CD4-positive, alpha-beta T cell (primary cell): ENCODE data around the gene SLC44A5. TPM values are rescaled to one million over a fixed set of nuclear protein-coding genes. Genes with fewer than 3 reads are reported as not detected.
"Not testable (repeated sequence)": the region's sequence is repeated elsewhere in the genome, so short reads cannot be mapped to it uniquely, and the experiment has no call there.

Experiments used
- ATAC-seq: fragments of 200-7000 bp; cut with Tn5 transposase; one replicate; pipeline ENCODE4 v1.10.0; 2022; ENCODE audit warnings: mild to moderate bottlenecking; ENCODE audit not compliant: poor library complexity
- CTCF ChIA-PET: fragments of 350-600 bp; sonication (Branson Sonifier 250); formaldehyde crosslinking; loops from one replicate; lab custom pipeline; 2021; ENCODE audit warnings: antibody characterized with exemption, inconsistent platforms; lab: Charles Lee
- POLR2A ChIA-PET: fragments of 350-600 bp; sonication (Branson Sonifier 250); formaldehyde crosslinking; loops from one replicate; lab custom pipeline; 2021; ENCODE audit warnings: antibody characterized with exemption, inconsistent platforms; lab: Charles Lee
- DNase-seq, 14 experiments: peaks; one replicate each; pipeline ENCODE4 v3.0.0-alpha.2; 2013 to 2020; ENCODE audit warnings: mixed read lengths in 2 of 14
- H3K27ac ChIP-seq, 2 donors: one replicate each; pipeline versions ENCODE4 v1.5.1 to v1.7.0; 2013; ENCODE audit warnings: low read length in 2 of 2, low read depth in 1 of 2, mild to moderate bottlenecking in 1 of 2
- H3K27me3 ChIP-seq, 2 experiments: 1 replicate in 1 of 2; 2 replicates in 1 of 2; pipeline versions ENCODE4 v1.6.1 to v1.7.0; 2013; ENCODE audit warnings: low read length in 2 of 2, control low read depth in 1 of 2, mild to moderate bottlenecking in 1 of 2, moderate library complexity in 1 of 2; ENCODE audit not compliant: insufficient read depth in 2 of 2, control insufficient read depth in 1 of 2
- H3K36me3 ChIP-seq: one replicate; pipeline ENCODE4 v1.6.1; 2013; ENCODE audit warnings: low read length, control low read depth; ENCODE audit not compliant: insufficient read depth
- H3K4me1 ChIP-seq: one replicate; pipeline ENCODE4 v1.6.1; 2013; ENCODE audit warnings: low read length, control low read depth; ENCODE audit not compliant: insufficient read depth
- H3K4me3 ChIP-seq: one replicate; pipeline ENCODE4 v1.5.1; 2013; ENCODE audit warnings: mild to moderate bottlenecking, low read length, moderate library complexity
- H3K9me3 ChIP-seq, 2 experiments: 1 replicate in 1 of 2; 2 replicates in 1 of 2; pipeline versions ENCODE4 v1.6.1 to v1.7.0; 2013; ENCODE audit warnings: low read length in 2 of 2, mild to moderate bottlenecking in 2 of 2, control low read depth in 1 of 2, moderate library complexity in 1 of 2; ENCODE audit not compliant: control insufficient read depth in 1 of 2, insufficient read depth in 1 of 2
- H3K27ac Mint-ChIP-seq: one replicate; pipeline ENCODE4 v1.8.0; 2020; ENCODE audit warnings: mixed read lengths
- H3K27me3 Mint-ChIP-seq: one replicate; pipeline ENCODE4 v1.8.0; 2021; ENCODE audit warnings: mixed read lengths
- H3K36me3 Mint-ChIP-seq: one replicate; pipeline ENCODE4 v1.8.0; 2021; ENCODE audit warnings: low read depth, mixed read lengths
- H3K4me1 Mint-ChIP-seq: one replicate; pipeline ENCODE4 v1.8.0; 2021; ENCODE audit warnings: low read depth, mixed read lengths
- H3K4me3 Mint-ChIP-seq: one replicate; pipeline ENCODE4 v1.8.0; 2020; ENCODE audit warnings: mild to moderate bottlenecking, mixed read lengths
- H3K9me3 Mint-ChIP-seq: one replicate; pipeline ENCODE4 v1.8.0; 2020; ENCODE audit warnings: mixed read lengths
- intact Hi-C, 2 experiments: fragments of 100-400 bp; cut with DNase I in 1 of 2; cut with micrococcal nuclease in 1 of 2; formaldehyde crosslinking; loops; one replicate each; pipeline versions ENCODE4 v1.15.1 to v1.9.0; 2023 to 2025; cut with DNase I, micrococcal nuclease
- polyA plus RNA-seq, 2 donors: library from polyadenylated mRNA; unstranded; fragments of 120-200 nt; gene quantifications; one replicate each; pipeline ENCODE4 v1.2.1, GENCODE V29; 2013
- total RNA-seq, 174 experiments: library from RNA in 2 of 174; stranded (reverse) in 2 of 174; gene quantifications; one replicate each; pipeline ENCODE4 v1.2.3 and lab custom pipeline; 2021 to 2026
- TF ChIP-seq, protein P1 (sequence below): fragments of 200-600 bp; IDR thresholded peaks from one replicate; pipeline ENCODE4 v1.8.0; 2022; ENCODE audit warnings: antibody characterized with exemption, mild to moderate bottlenecking

Gene SLC44A5
- total RNA-seq (not detected), total RNA-seq (lab: John Stamatoyannopoulos, UW) (0 to 12.5 (median 0.52) reads per million in 172 experiments)
- 2.1 TPM for polyA plus RNA-seq (2013, experiment 1 of 2)
- 0.61 TPM for polyA plus RNA-seq (2013, experiment 2 of 2)

DNA sequence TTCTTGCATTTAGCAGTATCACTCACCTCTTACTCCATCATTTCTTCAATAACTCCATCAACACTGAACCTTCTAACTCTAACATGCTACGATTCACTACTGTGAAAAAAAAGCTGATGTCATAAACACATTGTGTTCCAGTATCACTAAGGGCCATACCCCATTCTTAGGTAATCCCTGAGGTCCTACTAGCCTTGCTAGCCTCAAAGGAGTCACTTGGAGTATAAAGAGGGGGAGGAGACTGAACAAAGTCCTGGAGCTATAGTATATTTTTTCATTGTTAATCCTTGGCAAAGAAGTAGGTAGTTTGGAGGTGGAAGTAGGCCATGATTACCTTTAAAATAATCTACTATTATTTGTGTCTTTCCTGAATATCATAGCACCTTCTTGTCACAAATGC is at the start of gene SLC44A5:
Gene SLC44A5 (minus strand): TSS at position 101 of the 400 bp plus-strand sequence. CDS start 69,667 bp downstream, outside the sequence.
- CTCF ChIA-PET: no interaction called here
- Mint-ChIP-seq H3K4me1 (peaks cover 13% of the 10 kb centered on the region), H3K9me3 (peaks cover 4% of the 10 kb centered on the region), H3K27ac (no peak within 1 kb of the TSS), H3K4me3 (no peak within 1 kb of the TSS), H3K27me3 (peaks cover 80% of the 10 kb centered on the region), H3K36me3 (no peaks in the 10 kb centered on the region)
- intact Hi-C loops: no loop called here
- TF ChIP-seq, protein P1, sequence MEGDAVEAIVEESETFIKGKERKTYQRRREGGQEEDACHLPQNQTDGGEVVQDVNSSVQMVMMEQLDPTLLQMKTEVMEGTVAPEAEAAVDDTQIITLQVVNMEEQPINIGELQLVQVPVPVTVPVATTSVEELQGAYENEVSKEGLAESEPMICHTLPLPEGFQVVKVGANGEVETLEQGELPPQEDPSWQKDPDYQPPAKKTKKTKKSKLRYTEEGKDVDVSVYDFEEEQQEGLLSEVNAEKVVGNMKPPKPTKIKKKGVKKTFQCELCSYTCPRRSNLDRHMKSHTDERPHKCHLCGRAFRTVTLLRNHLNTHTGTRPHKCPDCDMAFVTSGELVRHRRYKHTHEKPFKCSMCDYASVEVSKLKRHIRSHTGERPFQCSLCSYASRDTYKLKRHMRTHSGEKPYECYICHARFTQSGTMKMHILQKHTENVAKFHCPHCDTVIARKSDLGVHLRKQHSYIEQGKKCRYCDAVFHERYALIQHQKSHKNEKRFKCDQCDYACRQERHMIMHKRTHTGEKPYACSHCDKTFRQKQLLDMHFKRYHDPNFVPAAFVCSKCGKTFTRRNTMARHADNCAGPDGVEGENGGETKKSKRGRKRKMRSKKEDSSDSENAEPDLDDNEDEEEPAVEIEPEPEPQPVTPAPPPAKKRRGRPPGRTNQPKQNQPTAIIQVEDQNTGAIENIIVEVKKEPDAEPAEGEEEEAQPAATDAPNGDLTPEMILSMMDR: no peak
- no peaks in the 10 kb centered on the region for H3K36me3 ChIP-seq
- H3K27ac ChIP-seq: no peak within 1 kb of the TSS
- POLR2A ChIA-PET: no interaction called here
- ATAC-seq (no peak), DNase-seq (no peak)
- H3K4me3 ChIP-seq: no peak within 1 kb of the TSS
- peaks cover 13% of the 10 kb centered on the region for H3K4me1 ChIP-seq
- peaks cover 0 to 7% of the 10 kb centered on the region in 2 experiments for H3K9me3 ChIP-seq
- H3K27me3 ChIP-seq: peaks cover 23 to 53% of the 10 kb centered on the region in 2 experiments

DNA sequence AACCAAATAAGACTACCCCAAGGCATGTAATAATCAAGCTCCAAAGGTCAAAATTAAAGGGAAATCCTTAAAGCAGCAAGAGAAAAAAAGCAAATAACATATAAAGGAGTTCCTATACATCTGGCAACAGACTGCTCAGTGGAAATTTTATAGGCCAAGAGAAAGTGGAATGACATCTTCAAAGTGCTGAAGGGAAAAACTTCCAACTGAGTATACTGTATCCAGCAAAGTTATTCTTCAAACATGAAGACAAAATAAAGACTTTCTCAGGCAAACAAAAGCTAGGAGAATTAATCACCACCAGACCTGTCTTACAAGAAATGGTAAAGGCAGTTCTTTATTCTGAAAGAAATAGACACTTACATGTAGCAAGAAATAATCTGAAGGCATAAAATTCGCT is 45.0 kb upstream of the SLC44A5 start:
- intact Hi-C loops: no loop called here
- ATAC-seq (no peak), DNase-seq (no peak)
- ChIA-PET CTCF (no interaction called here), POLR2A (no interaction called here)
- Mint-ChIP-seq H3K27ac (no peak overlapping the region), H3K27me3 (peaks cover 15% of the 10 kb centered on the region), H3K4me3 (no peak overlapping the region), H3K9me3 (no peaks in the 10 kb centered on the region), H3K4me1 (no peaks in the 10 kb centered on the region), H3K36me3 (no peaks in the 10 kb centered on the region)
- Histone ChIP-seq H3K4me1 (no peaks in the 10 kb centered on the region), H3K9me3 (peaks cover 10 to 16% of the 10 kb centered on the region in 2 experiments), H3K36me3 (no peaks in the 10 kb centered on the region), H3K4me3 (no peak overlapping the region), H3K27me3 (peaks cover 3% of the 10 kb centered on the region in 2 experiments), H3K27ac (no peak overlapping the region)
- TF ChIP-seq, protein P1: no peak

DNA sequence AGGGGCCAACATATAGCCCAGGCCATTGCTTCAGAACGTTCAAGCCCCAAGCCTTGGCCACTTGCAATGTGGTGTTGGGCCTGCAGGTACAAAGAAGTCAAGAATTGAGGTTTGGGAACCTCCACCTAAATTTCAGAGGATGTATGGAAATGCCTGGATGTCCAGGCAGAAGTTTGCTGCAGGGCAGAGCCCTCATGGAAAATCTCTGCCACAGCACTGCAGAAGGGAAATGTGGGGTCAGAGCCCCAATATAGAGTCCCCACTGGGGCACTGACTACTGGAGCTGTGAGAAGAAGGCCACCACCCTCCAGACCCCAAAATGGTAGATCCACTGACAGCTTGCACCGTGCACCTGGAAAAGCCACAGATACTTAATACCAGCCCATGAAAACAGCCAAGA is 36.3 kb upstream of the SLC44A5 start:
- H3K4me1 ChIP-seq, H3K36me3 ChIP-seq, H3K27ac Mint-ChIP-seq, intact Hi-C loops, ATAC-seq, H3K27ac ChIP-seq, CTCF ChIA-PET, DNase-seq, H3K9me3 Mint-ChIP-seq, H3K27me3 Mint-ChIP-seq, H3K36me3 Mint-ChIP-seq, H3K27me3 ChIP-seq, H3K4me1 Mint-ChIP-seq, POLR2A ChIA-PET, H3K4me3 Mint-ChIP-seq, H3K4me3 ChIP-seq: not testable (repeated sequence)
- peaks cover 0 to 11% of the 10 kb centered on the region in 2 experiments for H3K9me3 ChIP-seq

DNA sequence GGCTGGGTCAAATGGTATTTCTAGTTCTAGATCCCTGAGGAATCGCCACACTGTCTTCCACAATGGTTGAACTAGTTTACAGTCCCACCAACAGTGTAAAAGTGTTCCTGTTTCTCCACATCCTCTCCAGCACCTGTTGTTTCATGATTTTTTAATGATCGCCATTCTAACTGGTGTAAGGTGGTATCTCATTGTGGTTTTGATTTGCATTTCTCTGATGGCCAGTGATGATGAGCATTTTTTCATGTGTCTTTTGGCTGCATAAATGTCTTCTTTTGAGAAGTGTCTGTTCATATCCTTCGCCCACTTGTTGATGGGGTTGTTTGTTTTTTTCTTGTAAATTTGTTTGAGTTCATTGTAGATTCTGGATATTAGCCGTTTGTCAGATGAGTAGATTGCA is 34.2 kb upstream of the SLC44A5 start:
- CTCF ChIA-PET, intact Hi-C loops, H3K4me3 ChIP-seq, H3K9me3 ChIP-seq, POLR2A ChIA-PET, DNase-seq, H3K9me3 Mint-ChIP-seq, H3K27me3 ChIP-seq, H3K27ac Mint-ChIP-seq, H3K4me1 Mint-ChIP-seq, H3K36me3 ChIP-seq, H3K4me1 ChIP-seq, H3K4me3 Mint-ChIP-seq, H3K27ac ChIP-seq, ATAC-seq, H3K36me3 Mint-ChIP-seq, H3K27me3 Mint-ChIP-seq: not testable (repeated sequence)
